K562 (cell line): Measurements from ENCODE around the gene FERMT3. TPM values are rescaled to one million over a fixed set of nuclear protein-coding genes. Genes with fewer than 3 reads are reported as not detected.

ENCODE experiments used
- CCNT2 ChIP-seq: IDR thresholded peaks from 2 replicates; pipeline ENCODE4 v1.6.1; 2011; ENCODE audit warnings: borderline replicate concordance, low read depth, mild to moderate bottlenecking, moderate library complexity, mixed read lengths, low read length; ENCODE audit not compliant: insufficient read length; ENCODE audit errors: extremely low read depth
- CHCHD3 ChIP-seq: fragments of 250-450 bp; sonication (Bioruptor Pico); IDR thresholded peaks from 2 replicates; pipeline ENCODE4 v2.1.2; 2022; ENCODE audit warnings: mild to moderate bottlenecking
- DNMT1 ChIP-seq: fragments of 450-650 bp; IDR thresholded peaks from 2 replicates; pipeline ENCODE4 v1.6.1; 2016; ENCODE audit warnings: antibody characterized with exemption, mild to moderate bottlenecking
- ESRRA ChIP-seq: fragments of 450-650 bp; IDR thresholded peaks from 2 replicates; pipeline ENCODE4 v1.6.1; 2014; ENCODE audit warnings: low read depth, mild to moderate bottlenecking, moderate library complexity, borderline replicate concordance
- GATAD2B ChIP-seq: fragments of 450-650 bp; IDR thresholded peaks from 2 replicates; pipeline ENCODE4 v1.6.1; 2017; ENCODE audit warnings: mild to moderate bottlenecking, borderline replicate concordance
- HES1 ChIP-seq: fragments of 450-650 bp; IDR thresholded peaks from 2 replicates; pipeline ENCODE4 v1.6.1; 2016; ENCODE audit warnings: low read depth, mild to moderate bottlenecking, moderate library complexity
- MAFK ChIP-seq: IDR thresholded peaks from 2 replicates; pipeline ENCODE4 v1.6.1; 2011; ENCODE audit warnings: low read length, improper control_type of control experiment
- MECOM ChIP-seq: fragments of 250-450 bp; sonication (Bioruptor Pico); IDR thresholded peaks from 2 replicates; pipeline ENCODE4 v1.8.0; 2022; ENCODE audit warnings: inconsistent platforms
- MYBL2 ChIP-seq, 2 experiments: fragments of 450-650 bp in 1 of 2; sonication (generic) in 1 of 2; formaldehyde crosslinking in 1 of 2; IDR thresholded peaks; 2 replicates each; pipeline versions ENCODE4 v1.6.1 to v1.8.1; 2017 to 2022; ENCODE audit warnings: borderline replicate concordance in 1 of 2, inconsistent platforms in 1 of 2, low read depth in 1 of 2, mild to moderate bottlenecking in 1 of 2, missing genetic modification reagents in 1 of 2, moderate library complexity in 1 of 2
- NFIX ChIP-seq: fragments of 250-450 bp; sonication (Bioruptor Pico); IDR thresholded peaks from 2 replicates; pipeline ENCODE4 v1.4.0; 2020; ENCODE audit warnings: low read depth, mild to moderate bottlenecking, moderate library complexity
- NRF1 ChIP-seq, 2 experiments: fragments of 450-650 bp; IDR thresholded peaks in 1 of 2; conservative IDR thresholded peaks in 1 of 2; 2 replicates each; pipeline ENCODE4 v1.6.1; 2014; ENCODE audit warnings: mild to moderate bottlenecking in 2 of 2
- POU5F1 ChIP-seq: fragments of 150-350 bp; IDR thresholded peaks from 2 replicates; pipeline ENCODE4 v1.6.1; 2014; ENCODE audit warnings: borderline replicate concordance, low read length, low read depth, mild to moderate bottlenecking; ENCODE audit not compliant: partially characterized antibody
- RNF2 ChIP-seq: sonication (generic); IDR thresholded peaks from 2 replicates; pipeline ENCODE4 v1.6.1; 2016
- SPI1 ChIP-seq: IDR thresholded peaks from 2 replicates; pipeline ENCODE4 v1.6.1; 2011; ENCODE audit warnings: low read depth, low read length, control low read depth, borderline replicate concordance
- SREBF1 ChIP-seq: fragments of 150-350 bp; IDR thresholded peaks from 2 replicates; pipeline ENCODE4 v1.6.1; 2014; ENCODE audit warnings: antibody characterized with exemption, low read depth, low read length, borderline replicate concordance
- SREBF2 ChIP-seq: sonication (generic); formaldehyde crosslinking; IDR thresholded peaks from 2 replicates; pipeline ENCODE4 v1.4.0; 2020; ENCODE audit warnings: mild to moderate bottlenecking, missing genetic modification reagents
- TCF7L2 ChIP-seq: fragments of 150-350 bp; IDR thresholded peaks from 2 replicates; pipeline ENCODE4 v1.6.1; 2016; ENCODE audit warnings: low read depth, mild to moderate bottlenecking, low read length, moderate library complexity
- ZC3H11A ChIP-seq: IDR thresholded peaks from 2 replicates; pipeline ENCODE4 v1.6.1; 2012; ENCODE audit warnings: low read depth, low read length, improper control_type of control experiment
- ZC3H4 ChIP-seq: sonication (generic); formaldehyde crosslinking; IDR thresholded peaks from 2 replicates; pipeline ENCODE4 v1.9.0; 2021; ENCODE audit warnings: missing genetic modification reagents, borderline replicate concordance
- ZFP1 ChIP-seq: fragments of 450-650 bp; formaldehyde crosslinking; IDR thresholded peaks from 2 replicates; pipeline ENCODE4 v1.4.0; 2020; ENCODE audit warnings: mild to moderate bottlenecking, mixed read lengths
- ZFPM2 ChIP-seq: fragments of 250-450 bp; sonication (Bioruptor Pico); IDR thresholded peaks from 2 replicates; pipeline ENCODE4 v1.5.1; 2022; ENCODE audit warnings: mild to moderate bottlenecking
- polyA plus RNA-seq, 8 experiments: library from polyadenylated mRNA; depleted of rRNA in 4 of 8; stranded (reverse) in 5 of 8; unstranded in 3 of 8; fragments of >200 nt; fragmentation: Nextera tagmentation in 2 of 8; fragmentation: Illumina TruSeq in 1 of 8; extraction: Ambion mirVana in 2 of 8; extraction: Trizol in 1 of 8; gene quantifications; 2 replicates each; pipeline versions ENCODE4 v1.2.1 to v1.2.3, GENCODE V29; 2011 to 2014; ENCODE audit warnings: inconsistent platforms in 1 of 8, missing spikeins in 1 of 8
- total RNA-seq, 7 experiments: library from RNA; depleted of rRNA in 6 of 7; stranded (reverse); fragments of >200 nt in 6 of 7; fragmentation: Illumina TruSeq in 2 of 7; extraction: Trizol in 2 of 7; gene quantifications; 2 replicates each; pipeline versions ENCODE4 v1.2.1 to v1.2.3, GENCODE V29; 2011 to 2021; ENCODE audit warnings: low replicate concordance in 1 of 7
- TF ChIP-seq, protein P1 (sequence below): sonication (generic); formaldehyde crosslinking; IDR thresholded peaks from 2 replicates; pipeline ENCODE4 v1.8.1; 2022; ENCODE audit warnings: missing genetic modification reagents
- TF ChIP-seq, protein P2 (sequence below): sonication (generic); formaldehyde crosslinking; IDR thresholded peaks from 2 replicates; pipeline ENCODE4 v1.5.0; 2020; ENCODE audit warnings: missing genetic modification reagents
- TF ChIP-seq, protein P3 (sequence below): sonication (generic); formaldehyde crosslinking; IDR thresholded peaks from 2 replicates; pipeline ENCODE4 v1.4.0; 2020; ENCODE audit warnings: mild to moderate bottlenecking, missing genetic modification reagents

Gene FERMT3
- total and polyA plus RNA-seq, 9 of the 15 experiments (the other 6 are each of a cell fraction or from before 2014, with no cell fraction given), result 3.2 to 275 (median 79.7) TPM

- TF ChIP-seq, protein P1, sequence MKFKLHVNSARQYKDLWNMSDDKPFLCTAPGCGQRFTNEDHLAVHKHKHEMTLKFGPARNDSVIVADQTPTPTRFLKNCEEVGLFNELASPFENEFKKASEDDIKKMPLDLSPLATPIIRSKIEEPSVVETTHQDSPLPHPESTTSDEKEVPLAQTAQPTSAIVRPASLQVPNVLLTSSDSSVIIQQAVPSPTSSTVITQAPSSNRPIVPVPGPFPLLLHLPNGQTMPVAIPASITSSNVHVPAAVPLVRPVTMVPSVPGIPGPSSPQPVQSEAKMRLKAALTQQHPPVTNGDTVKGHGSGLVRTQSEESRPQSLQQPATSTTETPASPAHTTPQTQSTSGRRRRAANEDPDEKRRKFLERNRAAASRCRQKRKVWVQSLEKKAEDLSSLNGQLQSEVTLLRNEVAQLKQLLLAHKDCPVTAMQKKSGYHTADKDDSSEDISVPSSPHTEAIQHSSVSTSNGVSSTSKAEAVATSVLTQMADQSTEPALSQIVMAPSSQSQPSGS, result no peak
- TF ChIP-seq ESRRA, result 0 out of 2 replicates have a peak, but pooled peaks have one; percentile 20
- TF ChIP-seq MAFK, result no peak
- TF ChIP-seq CHCHD3 (CRISPR knock-in tag), result no peak
- no peak for TF ChIP-seq ZC3H11A
- no peak for TF ChIP-seq ZFPM2 (CRISPR knock-in tag)
- TF ChIP-seq MYBL2 (IDR thresholded peaks at IDR 0.05; ENCODE audit: low read depth), result no peak
- TF ChIP-seq MYBL2 (CRISPR knock-in tag; IDR thresholded peaks at IDR 0.05; ENCODE audit: borderline replicate concordance), result no peak
- no peak for TF ChIP-seq HES1
- TF ChIP-seq RNF2, result no peak
- TF ChIP-seq SREBF2 (CRISPR knock-in tag), result no peak
- no peak for TF ChIP-seq NFIX (CRISPR knock-in tag)
- TF ChIP-seq TCF7L2, result no peak
- peak; percentile 65 for TF ChIP-seq CCNT2
- no peak for TF ChIP-seq MECOM (CRISPR knock-in tag)
- no peak for TF ChIP-seq POU5F1
- no peak for TF ChIP-seq ZFP1 (CRISPR knock-in tag)
- no peak for TF ChIP-seq ZC3H4 (CRISPR knock-in tag)
- TF ChIP-seq SPI1, result no peak
- TF ChIP-seq, protein P2, sequence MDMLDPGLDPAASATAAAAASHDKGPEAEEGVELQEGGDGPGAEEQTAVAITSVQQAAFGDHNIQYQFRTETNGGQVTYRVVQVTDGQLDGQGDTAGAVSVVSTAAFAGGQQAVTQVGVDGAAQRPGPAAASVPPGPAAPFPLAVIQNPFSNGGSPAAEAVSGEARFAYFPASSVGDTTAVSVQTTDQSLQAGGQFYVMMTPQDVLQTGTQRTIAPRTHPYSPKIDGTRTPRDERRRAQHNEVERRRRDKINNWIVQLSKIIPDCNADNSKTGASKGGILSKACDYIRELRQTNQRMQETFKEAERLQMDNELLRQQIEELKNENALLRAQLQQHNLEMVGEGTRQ, result peak; percentile 38; the same call in 1 of the 2 replicates
- no peak for TF ChIP-seq SREBF1
- TF ChIP-seq, protein P3, sequence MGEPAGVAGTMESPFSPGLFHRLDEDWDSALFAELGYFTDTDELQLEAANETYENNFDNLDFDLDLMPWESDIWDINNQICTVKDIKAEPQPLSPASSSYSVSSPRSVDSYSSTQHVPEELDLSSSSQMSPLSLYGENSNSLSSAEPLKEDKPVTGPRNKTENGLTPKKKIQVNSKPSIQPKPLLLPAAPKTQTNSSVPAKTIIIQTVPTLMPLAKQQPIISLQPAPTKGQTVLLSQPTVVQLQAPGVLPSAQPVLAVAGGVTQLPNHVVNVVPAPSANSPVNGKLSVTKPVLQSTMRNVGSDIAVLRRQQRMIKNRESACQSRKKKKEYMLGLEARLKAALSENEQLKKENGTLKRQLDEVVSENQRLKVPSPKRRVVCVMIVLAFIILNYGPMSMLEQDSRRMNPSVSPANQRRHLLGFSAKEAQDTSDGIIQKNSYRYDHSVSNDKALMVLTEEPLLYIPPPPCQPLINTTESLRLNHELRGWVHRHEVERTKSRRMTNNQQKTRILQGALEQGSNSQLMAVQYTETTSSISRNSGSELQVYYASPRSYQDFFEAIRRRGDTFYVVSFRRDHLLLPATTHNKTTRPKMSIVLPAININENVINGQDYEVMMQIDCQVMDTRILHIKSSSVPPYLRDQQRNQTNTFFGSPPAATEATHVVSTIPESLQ (CRISPR knock-in tag), result no peak
- 0 out of 2 replicates have a peak, but pooled peaks have one; percentile 19 for TF ChIP-seq GATAD2B
- TF ChIP-seq DNMT1, result no peak
- TF ChIP-seq NRF1 (conservative IDR thresholded peaks at IDR 0.05 in 1 of 2, IDR thresholded peaks at IDR 0.05 in 1 of 2), result peak; percentile 79 to 80
These were observed 40.5 kb upstream of the FERMT3 start, which contains the start of gene MACROD1 (continued) for GRCh38 chr11:64165842-64166635.
